ENCODE data around the gene CDH23.

GRCh38 chr10:71635251-71635866 is 238.6 kb downstream of the CDH23 start:
- TF ChIP-seq CTCF (IDR thresholded peaks at IDR 0.05) (no peak), POLR2A (IDR thresholded peaks at IDR 0.05) (no peak)

All from transverse colon (tissue), 3 donors.